GM12878 (cell line): ENCODE results near the gene NEU4. TPM values are rescaled to one million over a fixed set of nuclear protein-coding genes. Genes with fewer than 3 reads are reported as not detected.

ENCODE experiments used
- ATAC-seq: fragments of 200-7000 bp; cut with Tn5 transposase; 3 replicates; pipeline ENCODE4 v1.9.1; 2020; ENCODE audit warnings: mild to moderate bottlenecking, moderate library complexity
- BruUV-seq: library from RNA; stranded (reverse); fragments of 400-500 nt; replicated peaks from 2 replicates; lab custom pipeline; 2021; lab: Mats Ljungman, UMichigan
- CTCF ChIA-PET: fragments of 300-600 bp; sonication (Branson Sonifier 250); formaldehyde crosslinking; extraction: SDS; loops from one replicate; lab custom pipeline; 2021; ENCODE audit warnings: inconsistent platforms; lab: Yijun Ruan, JAX
- POLR2A ChIA-PET: fragments of 350-600 bp; formaldehyde crosslinking; extraction: SDS; loops from one replicate; lab custom pipeline; 2021; ENCODE audit warnings: inconsistent platforms; lab: Charles Lee
- RAD21 ChIA-PET: fragments of 300-600 bp; sonication (Branson Sonifier 250); formaldehyde crosslinking; loops from one replicate; lab custom pipeline; 2023; ENCODE audit warnings: antibody characterized with exemption; ENCODE audit not compliant: unreplicated experiment; lab: Charles Lee
- SMC1A ChIA-PET: fragments of 300-600 bp; sonication (Branson Sonifier 250); formaldehyde crosslinking; loops from one replicate; lab custom pipeline; 2023; ENCODE audit not compliant: unreplicated experiment, uncharacterized antibody; lab: Charles Lee
- DNase-seq: peaks from one replicate; pipeline ENCODE4 v3.0.0-alpha.2; 2011; ENCODE audit warnings: low read depth, low spot score
- FAIRE-seq: peaks from 3 replicates; lab custom pipeline; 2011; peaks lifted over from hg19 to GRCh38; lab: Jason Lieb, UNC
- H2AFZ ChIP-seq: 2 replicates; pipeline ENCODE4 v1.6.0; 2011; ENCODE audit warnings: low read depth, low read length, control low read depth; ENCODE audit not compliant: control insufficient read depth
- H3K27ac ChIP-seq: 2 replicates; pipeline ENCODE4 v1.5.1; 2011; ENCODE audit warnings: control low read depth; ENCODE audit not compliant: control insufficient read depth, insufficient read depth
- H3K27me3 ChIP-seq, 2 experiments: replicated peaks in 1 of 2; 2 replicates each; pipeline versions ENCODE4 v1.6.0 to v1.6.1; 2011; ENCODE audit warnings: low read length in 1 of 2; ENCODE audit not compliant: control insufficient read depth in 2 of 2, insufficient read depth in 2 of 2
- H3K36me3 ChIP-seq, 2 experiments: 2 replicates each; pipeline ENCODE4 v1.5.1; 2011; ENCODE audit warnings: low read length in 1 of 2; ENCODE audit not compliant: control insufficient read depth in 2 of 2, insufficient read depth in 2 of 2
- H3K4me1 ChIP-seq: 2 replicates; pipeline ENCODE4 v1.6.1; 2011; ENCODE audit warnings: mild to moderate bottlenecking, low read length, moderate library complexity, mixed read lengths; ENCODE audit not compliant: control insufficient read depth, insufficient read depth
- H3K4me2 ChIP-seq: 2 replicates; pipeline ENCODE4 v1.6.0; 2011; ENCODE audit warnings: control low read depth; ENCODE audit not compliant: control insufficient read depth, insufficient read depth
- H3K4me3 ChIP-seq: fragments of 200-600 bp; sonication (generic); 2 replicates; pipeline ENCODE4 v1.5.1; 2016
- H3K79me2 ChIP-seq: 2 replicates; pipeline ENCODE4 v1.6.0; 2011; ENCODE audit warnings: low read length; ENCODE audit not compliant: control insufficient read depth, insufficient read depth
- H3K9ac ChIP-seq: 2 replicates; pipeline ENCODE4 v1.8.0; 2011; ENCODE audit warnings: low read length, control low read depth, mixed read lengths; ENCODE audit not compliant: control insufficient read depth, insufficient read depth
- H3K9me3 ChIP-seq: replicated peaks from 3 replicates; pipeline ENCODE4 v1.5.1; 2011; ENCODE audit warnings: mild to moderate bottlenecking, low read length; ENCODE audit not compliant: control insufficient read depth, insufficient read depth
- H4K20me1 ChIP-seq: 2 replicates; pipeline ENCODE4 v1.6.0; 2011; ENCODE audit not compliant: control insufficient read depth, insufficient read depth
- BACH1 ChIP-seq: fragments of 450-650 bp; IDR thresholded peaks from 2 replicates; pipeline ENCODE4 v1.6.1; 2017; ENCODE audit warnings: mild to moderate bottlenecking, borderline replicate concordance
- CHD4 ChIP-seq: fragments of 200-600 bp; sonication (generic); IDR thresholded peaks from 2 replicates; pipeline ENCODE4 v1.6.1; 2016; ENCODE audit warnings: mild to moderate bottlenecking
- IKZF1 ChIP-seq: fragments of 450-650 bp; conservative IDR thresholded peaks from 2 replicates; pipeline ENCODE4 v1.6.1; 2017; ENCODE audit warnings: antibody characterized with exemption, mild to moderate bottlenecking
- IKZF2 ChIP-seq, 2 experiments: fragments of 450-650 bp; IDR thresholded peaks; 2 replicates each; pipeline ENCODE4 v1.6.1; 2017; ENCODE audit warnings: mild to moderate bottlenecking in 2 of 2, moderate library complexity in 2 of 2
- MTA3 ChIP-seq: IDR thresholded peaks from 2 replicates; pipeline ENCODE4 v1.6.1; 2012; ENCODE audit warnings: low read length, inconsistent platforms, borderline replicate concordance
- MYB ChIP-seq: fragments of 150-350 bp; IDR thresholded peaks from 2 replicates; pipeline ENCODE4 v1.6.1; 2014; ENCODE audit warnings: mild to moderate bottlenecking, low read depth, low read length, borderline replicate concordance
- NR2C1 ChIP-seq: fragments of 450-650 bp; IDR thresholded peaks from 2 replicates; pipeline ENCODE4 v1.6.1; 2017; ENCODE audit warnings: antibody characterized with exemption, mild to moderate bottlenecking, moderate library complexity
- RFX5 ChIP-seq: IDR thresholded peaks from 2 replicates; pipeline ENCODE4 v1.6.1; 2011; ENCODE audit warnings: low read depth, low read length, improper control_type of control experiment
- TCF12 ChIP-seq: IDR thresholded peaks from 2 replicates; pipeline ENCODE4 v1.6.1; 2011; ENCODE audit warnings: low read depth, mild to moderate bottlenecking, low read length
- ZNF207 ChIP-seq: fragments of 450-650 bp; IDR thresholded peaks from 2 replicates; pipeline ENCODE4 v1.6.1; 2014; ENCODE audit warnings: antibody characterized with exemption, mild to moderate bottlenecking, borderline replicate concordance
- ZNF622 ChIP-seq: fragments of 450-650 bp; IDR thresholded peaks from 2 replicates; pipeline ENCODE4 v1.6.1; 2017; ENCODE audit warnings: mild to moderate bottlenecking, inconsistent platforms
- ZSCAN29 ChIP-seq: fragments of 450-650 bp; IDR thresholded peaks from 2 replicates; pipeline ENCODE4 v1.6.1; 2017; ENCODE audit warnings: mild to moderate bottlenecking, moderate library complexity
- WGBS: methylation state at CpG from one replicate; pipeline ENCODE4 v1.1.6; 2016; ENCODE audit warnings: low lambda C conversion rate; ENCODE audit not compliant: insufficient replicate concordance, insufficient coverage; ENCODE audit errors: missing lambda C conversion rate; 5-methylcytosine and 5-hydroxymethylcytosine counted together
- in situ Hi-C: fragments of 300-500 bp; cut with MboI; formaldehyde crosslinking; loops from 9 replicates; pipeline ENCODE4 v1.14.3; 2018; ENCODE audit warnings: mixed read lengths
- intact Hi-C: fragments of 100-400 bp; cut with micrococcal nuclease; formaldehyde crosslinking; loops from one replicate; pipeline ENCODE4 v1.14.2; 2022; ENCODE audit not compliant: unreplicated experiment
- polyA plus RNA-seq, 11 experiments: library from polyadenylated mRNA; depleted of rRNA in 4 of 11; unstranded in 6 of 11; stranded (reverse) in 5 of 11; fragments of >200 nt; fragmentation: Nextera tagmentation in 4 of 11; fragmentation: Illumina TruSeq in 1 of 11; extraction: Ambion mirVana in 4 of 11; extraction: Trizol in 1 of 11; gene quantifications; 1 replicate in 1 of 11; 2 replicates in 10 of 11; pipeline versions ENCODE4 v1.2.1 to v1.2.3, GENCODE V29; 2011 to 2016; ENCODE audit warnings: inconsistent platforms in 2 of 11, missing spikeins in 2 of 11, low read depth in 1 of 11
- total RNA-seq, 4 experiments: library from RNA; depleted of rRNA in 3 of 4; stranded (reverse); fragments of >200 nt in 3 of 4; fragmentation: Illumina TruSeq in 1 of 4; extraction: Trizol in 1 of 4; gene quantifications; 2 replicates each; pipeline versions ENCODE4 v1.2.1 to v1.2.3, GENCODE V29; 2013 to 2021
- TF ChIP-seq, protein P1 (sequence below): fragments of 450-650 bp; IDR thresholded peaks from 2 replicates; pipeline ENCODE4 v1.6.1; 2017; ENCODE audit warnings: mild to moderate bottlenecking
- TF ChIP-seq, protein P2 (sequence below): fragments of 450-650 bp; formaldehyde crosslinking; IDR thresholded peaks from 2 replicates; pipeline ENCODE4 v1.4.0; 2022; ENCODE audit warnings: mild to moderate bottlenecking, moderate library complexity
- TF ChIP-seq, protein P3 (sequence below): fragments of 450-650 bp; IDR thresholded peaks from 2 replicates; pipeline ENCODE4 v1.6.1; 2017; ENCODE audit warnings: mild to moderate bottlenecking, moderate library complexity

The NEU4 gene
- total and polyA plus RNA-seq, 10 of the 15 experiments (the other 5 are each of a cell fraction or from before 2014, with no cell fraction given): 0.01 to 0.28 (median 0.14) TPM; not detected in 5

DNA sequence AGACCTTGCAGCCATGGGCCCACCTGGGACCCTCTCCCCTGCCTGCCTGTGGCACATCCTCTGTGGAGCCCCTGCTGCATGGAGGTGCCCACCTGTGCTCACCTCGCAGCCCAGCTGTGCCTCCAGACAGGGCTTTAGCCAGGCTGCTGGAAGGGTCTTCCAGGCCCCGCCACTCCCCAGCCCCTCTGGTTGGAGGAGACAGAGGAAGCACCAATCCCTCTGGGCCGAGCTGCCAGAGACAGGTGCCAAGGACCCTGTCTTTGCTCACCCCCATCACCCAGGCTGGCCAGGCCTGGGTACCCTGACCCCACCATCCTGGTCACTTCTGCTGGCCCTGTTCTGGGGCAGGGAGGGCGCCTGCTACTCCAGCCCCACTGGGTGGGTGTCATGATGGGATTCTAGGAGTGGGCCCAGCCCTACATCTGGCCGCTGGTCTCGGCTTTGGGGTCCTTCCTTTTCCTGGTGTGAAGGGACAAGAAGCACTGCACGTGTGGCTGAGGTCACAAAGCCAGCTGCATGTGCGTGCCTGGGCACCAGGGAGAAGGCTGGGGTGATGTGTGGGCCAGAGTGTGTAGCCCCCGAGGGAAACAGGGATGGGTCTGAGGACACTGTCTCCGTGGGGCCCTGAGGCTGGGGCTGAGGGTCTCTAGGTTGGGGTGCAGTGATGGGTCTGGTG, 9.3 kb upstream of the NEU4 start:
- no peak for DNase-seq
- H3K36me3 ChIP-seq: no peaks in the 10 kb centered on the region
- H3K4me1 ChIP-seq: peaks cover 11% of the 10 kb centered on the region
- H3K79me2 ChIP-seq: no peaks in the 10 kb centered on the region
- H3K9ac ChIP-seq: no peak overlapping the region
- ChIA-PET CTCF (no interaction called here), SMC1A (interaction anchor here (0.5 kb wide), 1 partner anchor 20 kb away, joined by 3 read pairs; no protein-coding TSS in a partner anchor), POLR2A (no interaction called here), RAD21 (no interaction called here)
- no peaks in the 10 kb centered on the region for H4K20me1 ChIP-seq
- no peak for FAIRE-seq
- in situ Hi-C loops: no loop called here
- TF ChIP-seq, protein P1, sequence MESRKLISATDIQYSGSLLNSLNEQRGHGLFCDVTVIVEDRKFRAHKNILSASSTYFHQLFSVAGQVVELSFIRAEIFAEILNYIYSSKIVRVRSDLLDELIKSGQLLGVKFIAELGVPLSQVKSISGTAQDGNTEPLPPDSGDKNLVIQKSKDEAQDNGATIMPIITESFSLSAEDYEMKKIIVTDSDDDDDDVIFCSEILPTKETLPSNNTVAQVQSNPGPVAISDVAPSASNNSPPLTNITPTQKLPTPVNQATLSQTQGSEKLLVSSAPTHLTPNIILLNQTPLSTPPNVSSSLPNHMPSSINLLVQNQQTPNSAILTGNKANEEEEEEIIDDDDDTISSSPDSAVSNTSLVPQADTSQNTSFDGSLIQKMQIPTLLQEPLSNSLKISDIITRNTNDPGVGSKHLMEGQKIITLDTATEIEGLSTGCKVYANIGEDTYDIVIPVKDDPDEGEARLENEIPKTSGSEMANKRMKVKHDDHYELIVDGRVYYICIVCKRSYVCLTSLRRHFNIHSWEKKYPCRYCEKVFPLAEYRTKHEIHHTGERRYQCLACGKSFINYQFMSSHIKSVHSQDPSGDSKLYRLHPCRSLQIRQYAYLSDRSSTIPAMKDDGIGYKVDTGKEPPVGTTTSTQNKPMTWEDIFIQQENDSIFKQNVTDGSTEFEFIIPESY: no peak
- TF ChIP-seq, protein P2, sequence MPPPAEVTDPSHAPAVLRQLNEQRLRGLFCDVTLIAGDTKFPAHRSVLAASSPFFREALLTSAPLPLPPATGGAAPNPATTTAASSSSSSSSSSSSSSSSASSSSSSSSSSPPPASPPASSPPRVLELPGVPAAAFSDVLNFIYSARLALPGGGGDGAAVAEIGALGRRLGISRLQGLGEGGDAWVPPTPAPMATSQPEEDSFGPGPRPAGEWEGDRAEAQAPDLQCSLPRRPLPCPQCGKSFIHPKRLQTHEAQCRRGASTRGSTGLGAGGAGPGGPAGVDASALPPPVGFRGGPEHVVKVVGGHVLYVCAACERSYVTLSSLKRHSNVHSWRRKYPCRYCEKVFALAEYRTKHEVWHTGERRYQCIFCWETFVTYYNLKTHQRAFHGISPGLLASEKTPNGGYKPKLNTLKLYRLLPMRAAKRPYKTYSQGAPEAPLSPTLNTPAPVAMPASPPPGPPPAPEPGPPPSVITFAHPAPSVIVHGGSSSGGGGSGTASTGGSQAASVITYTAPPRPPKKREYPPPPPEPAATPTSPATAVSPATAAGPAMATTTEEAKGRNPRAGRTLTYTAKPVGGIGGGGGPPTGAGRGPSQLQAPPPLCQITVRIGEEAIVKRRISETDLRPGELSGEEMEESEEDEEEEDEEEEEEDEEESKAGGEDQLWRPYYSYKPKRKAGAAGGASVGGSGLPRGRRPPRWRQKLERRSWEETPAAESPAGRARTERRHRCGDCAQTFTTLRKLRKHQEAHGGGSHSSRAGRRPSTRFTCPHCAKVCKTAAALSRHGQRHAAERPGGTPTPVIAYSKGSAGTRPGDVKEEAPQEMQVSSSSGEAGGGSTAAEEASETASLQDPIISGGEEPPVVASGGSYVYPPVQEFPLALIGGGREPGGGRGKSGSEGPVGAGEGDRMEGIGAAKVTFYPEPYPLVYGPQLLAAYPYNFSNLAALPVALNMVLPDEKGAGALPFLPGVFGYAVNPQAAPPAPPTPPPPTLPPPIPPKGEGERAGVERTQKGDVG (CRISPR knock-in tag): no peak
- TF ChIP-seq, protein P3, sequence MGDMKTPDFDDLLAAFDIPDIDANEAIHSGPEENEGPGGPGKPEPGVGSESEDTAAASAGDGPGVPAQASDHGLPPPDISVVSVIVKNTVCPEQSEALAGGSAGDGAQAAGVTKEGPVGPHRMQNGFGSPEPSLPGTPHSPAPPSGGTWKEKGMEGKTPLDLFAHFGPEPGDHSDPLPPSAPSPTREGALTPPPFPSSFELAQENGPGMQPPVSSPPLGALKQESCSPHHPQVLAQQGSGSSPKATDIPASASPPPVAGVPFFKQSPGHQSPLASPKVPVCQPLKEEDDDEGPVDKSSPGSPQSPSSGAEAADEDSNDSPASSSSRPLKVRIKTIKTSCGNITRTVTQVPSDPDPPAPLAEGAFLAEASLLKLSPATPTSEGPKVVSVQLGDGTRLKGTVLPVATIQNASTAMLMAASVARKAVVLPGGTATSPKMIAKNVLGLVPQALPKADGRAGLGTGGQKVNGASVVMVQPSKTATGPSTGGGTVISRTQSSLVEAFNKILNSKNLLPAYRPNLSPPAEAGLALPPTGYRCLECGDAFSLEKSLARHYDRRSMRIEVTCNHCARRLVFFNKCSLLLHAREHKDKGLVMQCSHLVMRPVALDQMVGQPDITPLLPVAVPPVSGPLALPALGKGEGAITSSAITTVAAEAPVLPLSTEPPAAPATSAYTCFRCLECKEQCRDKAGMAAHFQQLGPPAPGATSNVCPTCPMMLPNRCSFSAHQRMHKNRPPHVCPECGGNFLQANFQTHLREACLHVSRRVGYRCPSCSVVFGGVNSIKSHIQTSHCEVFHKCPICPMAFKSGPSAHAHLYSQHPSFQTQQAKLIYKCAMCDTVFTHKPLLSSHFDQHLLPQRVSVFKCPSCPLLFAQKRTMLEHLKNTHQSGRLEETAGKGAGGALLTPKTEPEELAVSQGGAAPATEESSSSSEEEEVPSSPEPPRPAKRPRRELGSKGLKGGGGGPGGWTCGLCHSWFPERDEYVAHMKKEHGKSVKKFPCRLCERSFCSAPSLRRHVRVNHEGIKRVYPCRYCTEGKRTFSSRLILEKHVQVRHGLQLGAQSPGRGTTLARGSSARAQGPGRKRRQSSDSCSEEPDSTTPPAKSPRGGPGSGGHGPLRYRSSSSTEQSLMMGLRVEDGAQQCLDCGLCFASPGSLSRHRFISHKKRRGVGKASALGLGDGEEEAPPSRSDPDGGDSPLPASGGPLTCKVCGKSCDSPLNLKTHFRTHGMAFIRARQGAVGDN: no peak
- TF ChIP-seq ZNF622 (no peak), IKZF1 (no peak), MTA3 (no peak), NR2C1 (no peak), ZSCAN29 (no peak), IKZF2 (IDR thresholded peaks at IDR 0.05) (no peak), MYB (no peak), CHD4 (no peak), ZNF207 (no peak), BACH1 (no peak), TCF12 (no peak), RFX5 (no peak)
- no peaks in the 10 kb centered on the region; a peak in 1 of 4 replicates for H3K27me3 ChIP-seq
- no peaks in the 10 kb centered on the region for H3K9me3 ChIP-seq
- 32% methylated on average over 10 of the region's 10 CpGs for WGBS
- H3K27ac ChIP-seq: no peak overlapping the region
- no peak for ATAC-seq
- intact Hi-C loops: loop anchor here (5.0 kb wide), 1 partner anchor 43 kb away; no protein-coding TSS in a partner anchor
- H3K4me3 ChIP-seq: no peak overlapping the region
- no peak overlapping the region for H2AFZ ChIP-seq
- BruUV-seq: no TSS peak
- H3K4me2 ChIP-seq: no peak overlapping the region
